ENCODE results near the gene FGF4.

DNA sequence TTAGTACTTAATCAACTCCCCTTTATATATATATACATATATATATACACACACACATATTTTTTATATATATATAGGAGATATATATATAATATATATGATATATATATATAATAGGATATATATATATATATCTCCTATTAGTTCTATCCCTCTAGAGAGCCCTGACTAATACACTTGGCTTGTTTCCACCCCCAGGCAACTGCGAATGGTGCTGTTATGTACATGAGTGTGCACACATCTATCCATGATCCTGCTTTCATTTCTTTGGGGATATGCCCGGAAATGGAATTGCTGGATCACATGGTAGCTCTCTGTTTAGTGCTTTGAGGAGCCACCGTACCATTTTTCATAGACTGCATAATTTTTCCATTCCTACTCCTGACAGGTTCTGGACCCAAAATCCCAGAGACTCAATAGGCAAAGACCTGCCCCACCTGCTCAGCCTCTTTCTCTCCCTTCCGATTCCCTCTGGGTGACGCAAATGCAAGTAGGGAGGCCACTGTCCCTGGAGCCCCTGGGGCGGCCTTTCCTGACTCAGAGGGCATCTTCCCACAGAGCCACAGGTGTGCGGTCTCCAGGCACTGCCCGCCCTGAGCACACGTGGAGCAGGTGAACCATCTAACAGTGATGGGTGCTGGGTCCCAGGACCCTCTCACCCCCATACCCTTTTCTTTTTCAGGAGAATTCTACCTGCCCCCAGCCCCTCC is 32.1 kb upstream of the FGF4 start:
- TF ChIP-seq CTCF (IDR thresholded peaks at IDR 0.05) (no peak), POLR2AphosphoS5 (IDR thresholded peaks at IDR 0.05) (no peak), POLR2A (IDR thresholded peaks at IDR 0.05) (no peak), EP300 (IDR thresholded peaks at IDR 0.05) (no peak)

All from upper lobe of left lung (tissue), 4 donors.